SK-N-MC (cell line): ENCODE measurements around the gene NLRP9.
"Not testable (repeated sequence)": the region's sequence is repeated elsewhere in the genome, so short reads cannot be mapped to it uniquely, and the experiment has no call there.

Experiments
- EZH2 ChIP-seq: fragments of 200-600 bp; sonication (generic); IDR thresholded peaks from one replicate; pipeline ENCODE4 v1.6.1; 2017; ENCODE audit warnings: antibody characterized with exemption
- FOXP2 ChIP-seq: optimal IDR thresholded peaks from 2 replicates; pipeline ENCODE3; 2011; ENCODE audit warnings: mild to moderate bottlenecking, moderate library complexity; ENCODE audit not compliant: insufficient read depth; ENCODE audit errors: extremely low read length, control extremely low read depth
- POLR2AphosphoS5 ChIP-seq: IDR thresholded peaks from 2 replicates; pipeline ENCODE4 v1.6.1; 2012; ENCODE audit warnings: mild to moderate bottlenecking, low read depth, low read length, borderline replicate concordance

DNA sequence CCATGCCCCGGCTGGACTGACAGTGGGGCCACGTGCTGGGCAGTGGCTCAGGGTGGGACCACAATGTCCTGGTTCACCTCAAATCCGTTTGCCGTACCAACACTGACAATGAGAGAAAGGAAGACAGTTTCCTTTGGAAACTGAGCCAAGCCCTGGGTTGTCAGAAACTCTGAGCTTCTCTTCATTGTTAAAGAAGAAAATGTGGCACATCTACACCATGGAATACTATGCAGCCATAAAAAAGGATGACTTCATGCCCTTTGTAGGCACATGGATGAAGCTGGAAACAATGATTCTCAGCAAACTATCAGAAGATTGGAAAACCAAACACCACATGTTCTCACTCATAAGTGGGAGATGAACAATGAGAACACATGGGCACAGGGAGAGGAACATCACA, 18.6 kb upstream of the NLRP9 start:
- TF ChIP-seq POLR2AphosphoS5, EZH2, FOXP2: not testable (repeated sequence)
